ENCODE data around the gene PROZ.

GRCh38 chr13:113155201-113155600 lies 3.2 kb upstream of the PROZ start:
- no peak for TF ChIP-seq IRF2 (CRISPR knock-in tag; IDR thresholded peaks at IDR 0.05)
- TF ChIP-seq ZFP1 (CRISPR knock-in tag; IDR thresholded peaks at IDR 0.05) = no peak
- no peak for TF ChIP-seq SMARCA5 (IDR thresholded peaks at IDR 0.05)

Measured in K562 (cell line).